VCaP (cell line): ENCODE data around the gene RAB8B.

Experiments used
- H3K27ac ChIP-seq: fragments of 450-650 bp; 2 replicates; pipeline ENCODE4 v1.5.1; 2017
- CTCF ChIP-seq: fragments of 450-650 bp; conservative IDR thresholded peaks from 2 replicates; pipeline ENCODE4 v1.5.1; 2017; ENCODE audit warnings: mild to moderate bottlenecking, moderate library complexity

RAB8B gene

GRCh38 chr15:63308491-63308890 is 119.1 kb downstream of the RAB8B start:
- no peak for TF ChIP-seq CTCF
- H3K27ac ChIP-seq, result peak overlapping the region; percentile 95

GRCh38 chr15:63308947-63309346 is 119.5 kb downstream of the RAB8B start:
- H3K27ac ChIP-seq, result peak overlapping the region; percentile 95
- no peak for TF ChIP-seq CTCF

- TF ChIP-seq CTCF, result no peak
- H3K27ac ChIP-seq, result peak overlapping the region; percentile 95
Observed at GRCh38 chr15:63310646-63311045, 121.2 kb downstream of the RAB8B start.

- no peak for TF ChIP-seq CTCF
- no peak overlapping the region for H3K27ac ChIP-seq
Observed at GRCh38 chr15:63312286-63312685, 122.9 kb downstream of the RAB8B start.

GRCh38 chr15:63313825-63314224 is 124.4 kb downstream of the RAB8B start:
- no peak overlapping the region for H3K27ac ChIP-seq
- TF ChIP-seq CTCF, result no peak

GRCh38 chr15:63314409-63314808 is 125.0 kb downstream of the RAB8B start:
- no peak for TF ChIP-seq CTCF
- H3K27ac ChIP-seq, result no peak overlapping the region
